ENCODE measurements around the gene LAMA5. TPM values are rescaled to one million over a fixed set of nuclear protein-coding genes. Genes with fewer than 3 reads are reported as not detected.

LAMA5 gene
- total RNA-seq, 4 donors from 2014 or later = 13.0 to 35.8 (median 22.7) TPM

- Histone ChIP-seq H3K27ac (peak overlapping the region; percentile 87 to 90 (median 90)), H3K27me3 (no peaks in the 10 kb centered on the region), H3K4me3 (peak overlapping the region; percentile 56 to 66 (median 60)), H3K36me3 (no peaks in the 10 kb centered on the region), H3K4me1 (peaks cover 56 to 70% of the 10 kb centered on the region in 2 donors), H3K9me3 (no peaks in the 10 kb centered on the region)
- TF ChIP-seq CTCF (IDR thresholded peaks at IDR 0.05 in 4 of 5, conservative IDR thresholded peaks at IDR 0.05 in 1 of 5) = no peak
- TF ChIP-seq POLR2A (IDR thresholded peaks at IDR 0.05) = no peak
- DNase-seq (peak in 1 of 2 donors; percentile 19), ATAC-seq (peak in 1 of 2 donors; percentile 9)
- intact Hi-C loops (cut with DNase I; ENCODE audit: low total_unique reads) = loop anchor here (2.0 kb wide), 1 partner anchor 13 kb away; no protein-coding TSS in a partner anchor
- in situ Hi-C loops (cut with MboI; ENCODE audit: low sequenced_read_pairs in 4 of 4) = no loop called here
These were observed 1.2 kb downstream of the LAMA5 start for GRCh38 chr20:62365814-62366369.

GRCh38 chr20:62364911-62365736, 2.0 kb downstream of the LAMA5 start:
- in situ Hi-C loops (cut with MboI; ENCODE audit: low sequenced_read_pairs in 4 of 4) = no loop called here

GRCh38 chr20:62363920-62364851, 2.9 kb downstream of the LAMA5 start:
- no peaks in the 10 kb centered on the region for H3K36me3 ChIP-seq
- in situ Hi-C loops (cut with MboI; ENCODE audit: low sequenced_read_pairs in 4 of 4) = no loop called here
- no peaks in the 10 kb centered on the region for H3K27me3 ChIP-seq
- peak overlapping the region in 3 of 4 donors; percentile 31 to 63 (median 56) for H3K4me3 ChIP-seq
- DNase-seq (peak in 1 of 2 donors; percentile 28), ATAC-seq (peak in 1 of 2 donors; percentile 9)
- intact Hi-C loops (cut with DNase I; ENCODE audit: low total_unique reads) = no loop called here
- no peaks in the 10 kb centered on the region for H3K9me3 ChIP-seq
- H3K4me1 ChIP-seq = peaks cover 49 to 60% of the 10 kb centered on the region in 2 donors
- TF ChIP-seq CTCF (IDR thresholded peaks at IDR 0.05 in 4 of 5, conservative IDR thresholded peaks at IDR 0.05 in 1 of 5) (no peak), POLR2A (IDR thresholded peaks at IDR 0.05) (no peak)
- peak overlapping the region; percentile 87 to 90 (median 90) for H3K27ac ChIP-seq

More at GRCh38 chr20:62364911-62365736, 2.0 kb downstream of the LAMA5 start:
- peak; percentile 82 to 94 for DNase-seq
- peak overlapping the region; percentile 87 to 90 (median 90) for H3K27ac ChIP-seq
- H3K4me1 ChIP-seq = peaks cover 52 to 62% of the 10 kb centered on the region in 2 donors
- TF ChIP-seq CTCF (IDR thresholded peaks at IDR 0.05 in 4 of 5, conservative IDR thresholded peaks at IDR 0.05 in 1 of 5) (no peak), POLR2A (IDR thresholded peaks at IDR 0.05) (peak; percentile 56 to 59)
- no peaks in the 10 kb centered on the region for H3K9me3 ChIP-seq
- H3K36me3 ChIP-seq = no peaks in the 10 kb centered on the region
- intact Hi-C loops (cut with DNase I; ENCODE audit: low total_unique reads) = no loop called here
- peak; percentile 84 to 86 for ATAC-seq
- no peaks in the 10 kb centered on the region for H3K27me3 ChIP-seq
- peak overlapping the region; percentile 31 to 63 (median 56) for H3K4me3 ChIP-seq

All from gastrocnemius medialis (tissue), 4 donors.